SK-N-SH (cell line): Measurements from ENCODE around the gene ESRP2. TPM values are rescaled to one million over a fixed set of nuclear protein-coding genes. Genes with fewer than 3 reads are reported as not detected.

Experiments
- CTCF ChIA-PET: fragments of 300-600, 350-600 bp; formaldehyde crosslinking; extraction: SDS; loops from one replicate; lab custom pipeline; 2021; lab: Yijun Ruan, JAX
- POLR2A ChIA-PET: fragments of 350-600 bp; sonication (Branson Sonifier 250); formaldehyde crosslinking; extraction: SDS; loops from one replicate; lab custom pipeline; 2020; ENCODE audit warnings: antibody characterized with exemption, inconsistent platforms; lab: Yijun Ruan, JAX
- DNase-seq: peaks from one replicate; pipeline ENCODE4 v3.0.0; 2012
- H2AFZ ChIP-seq: fragments of 200-600 bp; sonication (generic); 2 replicates; pipeline ENCODE4 v1.8.1; 2016; ENCODE audit warnings: antibody characterized with exemption, mild to moderate bottlenecking, low read depth
- H3F3A ChIP-seq: fragments of 200-600 bp; sonication (generic); replicated peaks from 2 replicates; pipeline ENCODE3; 2016; ENCODE audit warnings: antibody characterized with exemption, mild to moderate bottlenecking; ENCODE audit not compliant: insufficient read depth
- H3K27ac ChIP-seq, 2 experiments: fragments of 200-500 bp in 1 of 2; fragments of 200-600 bp in 1 of 2; sonication (Bioruptor generic) in 1 of 2; sonication (generic), shearing (Covaris generic) in 1 of 2; 2 replicates each; pipeline versions ENCODE4 v1.5.1 to v1.6.1; 2014 to 2016; ENCODE audit warnings: low read depth in 2 of 2, inconsistent platforms in 1 of 2, low read length in 1 of 2, mild to moderate bottlenecking in 1 of 2, mixed read lengths in 1 of 2
- H3K27me3 ChIP-seq: fragments of 200-600 bp; sonication (generic), shearing (Covaris generic); 2 replicates; pipeline ENCODE4 v1.6.1; 2016; ENCODE audit warnings: mixed run types; ENCODE audit not compliant: insufficient read depth
- H3K36me3 ChIP-seq, 2 experiments: fragments of 200-500 bp in 1 of 2; fragments of 200-600 bp in 1 of 2; sonication (Bioruptor generic) in 1 of 2; sonication (generic) in 1 of 2; replicated peaks in 1 of 2; 2 replicates each; pipeline versions ENCODE3 to v1.5.1; 2014 to 2016; ENCODE audit warnings: low read length in 1 of 2, mild to moderate bottlenecking in 1 of 2; ENCODE audit not compliant: insufficient read depth in 2 of 2, control insufficient read depth in 1 of 2
- H3K4me1 ChIP-seq, 2 experiments: fragments of 200-500 bp in 1 of 2; fragments of 200-600 bp in 1 of 2; sonication (Bioruptor generic) in 1 of 2; sonication (generic), shearing (Covaris generic) in 1 of 2; 2 replicates each; pipeline versions ENCODE4 v1.5.1 to v1.6.1; 2014 to 2016; ENCODE audit warnings: low read depth in 1 of 2, low read length in 1 of 2, mixed run types in 1 of 2; ENCODE audit not compliant: insufficient read depth in 2 of 2, control insufficient read depth in 1 of 2
- H3K4me2 ChIP-seq: fragments of 200-600 bp; sonication (generic), shearing (Covaris generic); 2 replicates; pipeline ENCODE4 v1.6.1; 2017; ENCODE audit warnings: mixed run types
- H3K4me3 ChIP-seq, 2 experiments: fragments of 200-500 bp in 1 of 2; fragments of 200-600 bp in 1 of 2; sonication (Bioruptor generic) in 1 of 2; sonication (generic), shearing (Covaris generic) in 1 of 2; 2 replicates each; pipeline versions ENCODE4 v1.5.1 to v1.8.1; 2014 to 2016; ENCODE audit warnings: low read depth in 2 of 2, inconsistent platforms in 1 of 2, low read length in 1 of 2, mild to moderate bottlenecking in 1 of 2, mixed read lengths in 1 of 2, moderate library complexity in 1 of 2
- H3K79me2 ChIP-seq: fragments of 200-600 bp; sonication (generic); 2 replicates; pipeline ENCODE4 v1.8.1; 2017; ENCODE audit warnings: mild to moderate bottlenecking; ENCODE audit not compliant: insufficient read depth
- H3K9ac ChIP-seq: fragments of 200-600 bp; sonication (generic); 2 replicates; pipeline ENCODE4 v1.6.1; 2017; ENCODE audit warnings: mixed run types
- H3K9me2 ChIP-seq: fragments of 200-600 bp; sonication (generic); 2 replicates; pipeline ENCODE4 v1.6.1; 2017; ENCODE audit warnings: mixed run types
- H3K9me3 ChIP-seq: fragments of 200-600 bp; sonication (generic); 2 replicates; pipeline ENCODE4 v1.6.1; 2017; ENCODE audit warnings: mixed run types, mild to moderate bottlenecking, moderate library complexity
- H4K20me1 ChIP-seq: fragments of 200-600 bp; sonication (generic); 2 replicates; pipeline ENCODE4 v1.6.1; 2017; ENCODE audit warnings: mild to moderate bottlenecking, mixed run types; ENCODE audit not compliant: insufficient read depth
- FOSL2 ChIP-seq: IDR thresholded peaks from 2 replicates; pipeline ENCODE4 v1.4.0; 2012; ENCODE audit warnings: low read depth, mild to moderate bottlenecking, moderate library complexity, borderline replicate concordance
- GATA2 ChIP-seq: sonication (generic); formaldehyde crosslinking; IDR thresholded peaks from 2 replicates; pipeline ENCODE4 v1.5.0; 2020; ENCODE audit warnings: mild to moderate bottlenecking, missing genetic modification reagents
- RXRA ChIP-seq: IDR thresholded peaks from 2 replicates; pipeline ENCODE4 v1.4.0; 2012; ENCODE audit warnings: low read depth, mild to moderate bottlenecking, borderline replicate concordance
- TCF12 ChIP-seq: IDR thresholded peaks from 2 replicates; pipeline ENCODE4 v1.4.0; 2012
- WGBS: methylation state at CpG from one replicate; pipeline ENCODE4 v1.1.6; 2017; ENCODE audit warnings: low lambda C conversion rate; 5-methylcytosine and 5-hydroxymethylcytosine counted together
- polyA plus RNA-seq, 3 experiments: library from polyadenylated mRNA; depleted of rRNA; stranded (reverse); fragments of >200 nt; gene quantifications; 2 replicates each; pipeline ENCODE4 v1.2.3, GENCODE V29; 2012
- small RNA-seq, 7 experiments: library from RNA; depleted of rRNA; stranded (forward); fragments of <200 nt; gene quantifications; one replicate each; pipeline ENCODE3, GENCODE V24; 2012
- TF ChIP-seq, protein P1 (sequence below): IDR thresholded peaks from 2 replicates; pipeline ENCODE4 v1.6.1; 2012; ENCODE audit warnings: mild to moderate bottlenecking, low read depth, low read length, moderate library complexity

Gene ESRP2
- polyA plus RNA-seq, 1 of the 3 experiments (the other 2 are of a cell fraction) = 0.07 TPM

GRCh38 chr16:68179855-68180254 lies 56.1 kb downstream of the ESRP2 start:
- DNase-seq = no peak
- no peaks in the 10 kb centered on the region for H3K4me1 ChIP-seq
- CTCF ChIA-PET = interaction anchor here (1.0 to 2.4 kb wide), 3 partner anchors 8 to 86 kb away, joined by 3 to 9 read pairs (median 5); no protein-coding TSS in a partner anchor
- TF ChIP-seq RXRA = no peak
- no peak for TF ChIP-seq GATA2 (CRISPR knock-in tag)
- TF ChIP-seq FOSL2 = no peak
- no peak overlapping the region for H3K9ac ChIP-seq
- H3K4me3 ChIP-seq = no peak overlapping the region
- no peaks in the 10 kb centered on the region for H3K79me2 ChIP-seq
- no peaks in the 10 kb centered on the region for H3F3A ChIP-seq
- POLR2A ChIA-PET = no interaction called here
- no peak overlapping the region for H3K27ac ChIP-seq
- no peak overlapping the region for H3K4me2 ChIP-seq
- H4K20me1 ChIP-seq = no peaks in the 10 kb centered on the region
- 89% methylated on average over 4 of the region's 4 CpGs for WGBS
- no peak overlapping the region for H2AFZ ChIP-seq
- no peaks in the 10 kb centered on the region for H3K9me2 ChIP-seq
- peaks cover 20 to 49% of the 10 kb centered on the region in 2 experiments for H3K36me3 ChIP-seq
- no peaks in the 10 kb centered on the region for H3K9me3 ChIP-seq
- H3K27me3 ChIP-seq = no peaks in the 10 kb centered on the region

GRCh38 chr16:68179196-68179795 lies 56.6 kb downstream of the ESRP2 start:
- Histone ChIP-seq H4K20me1 (no peaks in the 10 kb centered on the region), H3K36me3 (peaks cover 24 to 48% of the 10 kb centered on the region in 2 experiments), H3K9me2 (no peaks in the 10 kb centered on the region), H3K27ac (no peak overlapping the region), H3K9me3 (no peaks in the 10 kb centered on the region), H2AFZ (no peak overlapping the region), H3K79me2 (no peaks in the 10 kb centered on the region), H3K9ac (no peak overlapping the region), H3K27me3 (no peaks in the 10 kb centered on the region), H3F3A (no peaks in the 10 kb centered on the region), H3K4me2 (no peak overlapping the region), H3K4me3 (no peak overlapping the region), H3K4me1 (no peaks in the 10 kb centered on the region)
- DNase-seq = no peak
- ChIA-PET POLR2A (no interaction called here), CTCF (interaction anchor here (1.0 to 2.4 kb wide), 3 partner anchors 9 to 86 kb away, joined by 5 to 9 read pairs (median 5); no protein-coding TSS in a partner anchor)
- TF ChIP-seq, protein P1, sequence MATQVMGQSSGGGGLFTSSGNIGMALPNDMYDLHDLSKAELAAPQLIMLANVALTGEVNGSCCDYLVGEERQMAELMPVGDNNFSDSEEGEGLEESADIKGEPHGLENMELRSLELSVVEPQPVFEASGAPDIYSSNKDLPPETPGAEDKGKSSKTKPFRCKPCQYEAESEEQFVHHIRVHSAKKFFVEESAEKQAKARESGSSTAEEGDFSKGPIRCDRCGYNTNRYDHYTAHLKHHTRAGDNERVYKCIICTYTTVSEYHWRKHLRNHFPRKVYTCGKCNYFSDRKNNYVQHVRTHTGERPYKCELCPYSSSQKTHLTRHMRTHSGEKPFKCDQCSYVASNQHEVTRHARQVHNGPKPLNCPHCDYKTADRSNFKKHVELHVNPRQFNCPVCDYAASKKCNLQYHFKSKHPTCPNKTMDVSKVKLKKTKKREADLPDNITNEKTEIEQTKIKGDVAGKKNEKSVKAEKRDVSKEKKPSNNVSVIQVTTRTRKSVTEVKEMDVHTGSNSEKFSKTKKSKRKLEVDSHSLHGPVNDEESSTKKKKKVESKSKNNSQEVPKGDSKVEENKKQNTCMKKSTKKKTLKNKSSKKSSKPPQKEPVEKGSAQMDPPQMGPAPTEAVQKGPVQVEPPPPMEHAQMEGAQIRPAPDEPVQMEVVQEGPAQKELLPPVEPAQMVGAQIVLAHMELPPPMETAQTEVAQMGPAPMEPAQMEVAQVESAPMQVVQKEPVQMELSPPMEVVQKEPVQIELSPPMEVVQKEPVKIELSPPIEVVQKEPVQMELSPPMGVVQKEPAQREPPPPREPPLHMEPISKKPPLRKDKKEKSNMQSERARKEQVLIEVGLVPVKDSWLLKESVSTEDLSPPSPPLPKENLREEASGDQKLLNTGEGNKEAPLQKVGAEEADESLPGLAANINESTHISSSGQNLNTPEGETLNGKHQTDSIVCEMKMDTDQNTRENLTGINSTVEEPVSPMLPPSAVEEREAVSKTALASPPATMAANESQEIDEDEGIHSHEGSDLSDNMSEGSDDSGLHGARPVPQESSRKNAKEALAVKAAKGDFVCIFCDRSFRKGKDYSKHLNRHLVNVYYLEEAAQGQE = no peak
- no peak for TF ChIP-seq TCF12
- whole genome bisulfite sequencing = 92% methylated on average over 2 of the region's 2 CpGs

Small RNAs within 50 kb of the gene (small RNA-seq; reads per million reads assigned to genes)
- gene RF00554 (0 reads per million in 7 experiments), gene RNU6-1262P (0 reads per million in 7 experiments)

Other genes with a start within 250 kb of the ESRP2 start
- gene DPEP2, start 236.6 kb downstream of the ESRP2 start, polyA plus RNA-seq (2012; rRNA removed) = not detected in 2 replicates
- not detected in 2 replicates for gene DPEP2NB, start 220.2 kb downstream of the ESRP2 start, polyA plus RNA-seq (2012; rRNA removed)
- 10.8 and 12.0 TPM in 2 replicates for gene DDX28, start 212.9 kb downstream of the ESRP2 start, polyA plus RNA-seq (2012; rRNA removed)
- 16.1 and 16.5 TPM in 2 replicates for gene DUS2, start 212.8 kb downstream of the ESRP2 start, polyA plus RNA-seq (2012; rRNA removed)
- gene NFATC3, start 150.8 kb downstream of the ESRP2 start, polyA plus RNA-seq (2012; rRNA removed) = 5.7 and 7.8 TPM in 2 replicates
- gene PLA2G15, start 9.2 kb upstream of the ESRP2 start, polyA plus RNA-seq (2012; rRNA removed) = 22.0 and 23.9 TPM in 2 replicates
- gene SLC7A6, start 28.4 kb upstream of the ESRP2 start, polyA plus RNA-seq (2012; rRNA removed) = 19.0 and 37.3 TPM in 2 replicates
- 6.6 and 9.6 TPM in 2 replicates for gene SLC7A6OS, start 74.8 kb upstream of the ESRP2 start, polyA plus RNA-seq (2012; rRNA removed)
- gene PRMT7, start 74.9 kb upstream of the ESRP2 start, polyA plus RNA-seq (2012; rRNA removed) = 46.0 and 66.8 TPM in 2 replicates
- 0.19 and 0.38 TPM in 2 replicates for gene SMPD3, start 212.4 kb upstream of the ESRP2 start, polyA plus RNA-seq (2012; rRNA removed)